ENCODE results near the gene LRRC66. TPM values are rescaled to one million over a fixed set of nuclear protein-coding genes. Genes with fewer than 3 reads are reported as not detected.

LRRC66 gene
- total and polyA plus RNA-seq, 2 of the 8 experiments (the other 6 are each of a cell fraction or from before 2014, with no cell fraction given) = 0.05 to 0.11 TPM

DNA sequence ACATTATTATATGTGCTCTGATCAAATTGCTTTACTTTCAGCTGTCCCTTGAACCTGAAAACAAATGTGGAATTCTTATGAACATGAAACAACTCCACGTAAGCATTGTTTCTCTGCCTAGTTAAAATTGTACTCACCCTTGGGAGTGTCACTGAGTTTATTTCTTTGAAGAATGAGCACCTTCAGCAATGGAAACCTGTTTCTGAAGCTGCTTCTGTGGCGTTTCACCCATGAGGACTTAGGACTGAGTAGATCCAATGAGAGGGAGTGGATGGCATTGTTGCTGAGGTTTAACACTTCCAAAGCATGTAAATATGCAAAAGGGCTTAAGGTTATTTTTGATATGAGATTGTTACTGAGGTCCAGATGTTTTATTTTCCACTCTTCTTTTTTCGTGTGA, 3.2 kb downstream of the LRRC66 start (continued):
- TF ChIP-seq SUZ12 (IDR thresholded peaks at IDR 0.05; ENCODE audit: low read length) (no peak), TAF7 (optimal IDR thresholded peaks at IDR 0.05; ENCODE audit: borderline replicate concordance, low read depth, low read length) (no peak), SIX5 (IDR thresholded peaks at IDR 0.05; ENCODE audit: low read depth, low read length) (no peak), KDM5A (IDR thresholded peaks at IDR 0.05; ENCODE audit: low read length) (no peak)
- TF ChIP-seq, protein P1, sequence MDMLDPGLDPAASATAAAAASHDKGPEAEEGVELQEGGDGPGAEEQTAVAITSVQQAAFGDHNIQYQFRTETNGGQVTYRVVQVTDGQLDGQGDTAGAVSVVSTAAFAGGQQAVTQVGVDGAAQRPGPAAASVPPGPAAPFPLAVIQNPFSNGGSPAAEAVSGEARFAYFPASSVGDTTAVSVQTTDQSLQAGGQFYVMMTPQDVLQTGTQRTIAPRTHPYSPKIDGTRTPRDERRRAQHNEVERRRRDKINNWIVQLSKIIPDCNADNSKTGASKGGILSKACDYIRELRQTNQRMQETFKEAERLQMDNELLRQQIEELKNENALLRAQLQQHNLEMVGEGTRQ (IDR thresholded peaks at IDR 0.05; ENCODE audit: low read length) = no peak
